GM13976 (cell line): ENCODE data around the gene SERPINB3.
"Not testable (repeated sequence)": the region's sequence is repeated elsewhere in the genome, so short reads cannot be mapped to it uniquely, and the experiment has no call there.

ENCODE experiments used
- DNase-seq: peaks from one replicate; pipeline ENCODE4 v3.0.0; 2012; ENCODE audit warnings: low spot score
- CTCF ChIP-seq: IDR thresholded peaks from 2 replicates; pipeline ENCODE4 v1.5.1; 2012; ENCODE audit warnings: borderline replicate concordance, mild to moderate bottlenecking; ENCODE audit not compliant: insufficient read depth; ENCODE audit errors: extremely low read depth, missing control alignments, control extremely low read depth
- in situ Hi-C: fragments of 300-500 bp; cut with MboI; formaldehyde crosslinking; loops from one replicate; pipeline ENCODE4 v1.12.0; 2022; ENCODE audit warnings: low sequenced_read_pairs, mixed read lengths, inconsistent platforms; ENCODE audit not compliant: unreplicated experiment

The SERPINB3 gene

GRCh38 chr18:63646936-63647335, 14.8 kb downstream of the SERPINB3 start:
- in situ Hi-C loops = no loop called here
- TF ChIP-seq CTCF = no peak
- no peak for DNase-seq

GRCh38 chr18:63644694-63645093, 17.0 kb downstream of the SERPINB3 start:
- in situ Hi-C loops, DNase-seq: not testable (repeated sequence)

GRCh38 chr18:63644142-63644541, 17.6 kb downstream of the SERPINB3 start, which contains the start of gene SERPINB4:
TSS of gene SERPINB4 (minus strand) at chr18:63644256. CDS start at chr18:63643577, 679 bp downstream.
- in situ Hi-C loops, DNase-seq: not testable (repeated sequence)

- DNase-seq, in situ Hi-C loops: not testable (repeated sequence)
Measured at GRCh38 chr18:63642668-63643356, 18.9 kb downstream of the SERPINB3 start.

- DNase-seq, in situ Hi-C loops: not testable (repeated sequence)
Measured at GRCh38 chr18:63641157-63641680, 20.5 kb downstream of the SERPINB3 start.

GRCh38 chr18:63637703-63638102, 24.0 kb downstream of the SERPINB3 start:
- no peak for TF ChIP-seq CTCF
- in situ Hi-C loops = no loop called here

GRCh38 chr18:63627819-63628218, 33.9 kb downstream of the SERPINB3 start:
- DNase-seq = no peak
- no peak for TF ChIP-seq CTCF
- in situ Hi-C loops = no loop called here

More at GRCh38 chr18:63637703-63638102, 24.0 kb downstream of the SERPINB3 start:
- no peak for DNase-seq

- no peak for DNase-seq
- TF ChIP-seq CTCF = no peak
- in situ Hi-C loops = no loop called here
Measured at GRCh38 chr18:63626431-63626830, 35.3 kb downstream of the SERPINB3 start.

- no peak for DNase-seq
- TF ChIP-seq CTCF = no peak
- in situ Hi-C loops = no loop called here
Measured at GRCh38 chr18:63624863-63625262, 36.8 kb downstream of the SERPINB3 start.
